HG02938 (cell line): Measurements from ENCODE around the gene DENND1B.
"Not testable (repeated sequence)": the region's sequence is repeated elsewhere in the genome, so short reads cannot be mapped to it uniquely, and the experiment has no call there.

ENCODE experiments used
- ATAC-seq: cut with Tn5 transposase; IDR thresholded peaks from one replicate; pipeline ENCODE4 v1.9.1; 2021; ENCODE audit warnings: mild to moderate bottlenecking, moderate library complexity; ENCODE audit not compliant: unreplicated experiment

DENND1B gene

GRCh38 chr1:197575531-197575930 is 199.7 kb downstream of the DENND1B start:
- ATAC-seq = not testable (repeated sequence)

DNA sequence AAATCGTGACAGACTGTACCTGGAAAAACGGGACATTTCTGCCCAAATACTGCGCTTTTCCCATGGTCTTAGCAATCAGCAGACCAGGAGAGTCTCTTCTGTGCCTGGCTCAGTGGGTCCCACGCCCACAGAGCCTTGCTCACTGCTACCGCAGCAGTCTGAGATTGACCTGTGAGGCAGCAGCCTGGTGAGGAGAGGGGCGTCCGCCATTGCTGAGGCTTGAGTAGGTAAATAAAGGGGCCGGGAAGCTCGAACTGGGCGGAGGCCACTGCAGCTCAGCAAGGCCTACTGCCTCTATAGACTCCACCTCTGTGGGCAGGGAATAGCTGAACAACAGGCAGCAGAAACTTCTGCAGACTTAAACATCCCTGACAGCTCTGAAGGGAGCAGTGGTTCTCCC is 203.1 kb downstream of the DENND1B start:
- no peak for ATAC-seq

- ATAC-seq = no peak
These were observed 207.8 kb downstream of the DENND1B start for GRCh38 chr1:197567442-197567841.

- no peak for ATAC-seq
These were observed 214.2 kb downstream of the DENND1B start for GRCh38 chr1:197561041-197561440.

DNA sequence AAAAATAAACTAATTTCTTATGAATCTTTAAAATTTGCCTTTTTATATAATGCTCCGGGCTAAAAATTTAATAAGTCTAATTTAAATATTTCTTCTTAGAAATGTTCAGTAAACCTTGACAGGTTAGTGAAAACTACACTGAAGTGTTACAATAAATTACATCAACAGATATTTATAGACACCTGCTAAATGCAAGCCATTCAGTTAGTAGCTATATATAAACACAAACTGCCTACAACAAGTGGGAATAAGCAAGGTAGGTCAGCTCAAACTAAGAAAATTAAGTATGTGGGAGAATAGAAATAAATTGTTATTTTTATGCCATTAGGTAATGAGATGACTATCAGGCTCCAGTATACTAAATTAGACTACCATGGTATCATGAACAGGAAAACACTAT is 215.6 kb downstream of the DENND1B start:
- ATAC-seq = no peak

GRCh38 chr1:197559244-197559643 is 216.0 kb downstream of the DENND1B start:
- ATAC-seq = no peak

- ATAC-seq = no peak
These were observed 218.0 kb downstream of the DENND1B start for GRCh38 chr1:197557302-197557701.

DNA sequence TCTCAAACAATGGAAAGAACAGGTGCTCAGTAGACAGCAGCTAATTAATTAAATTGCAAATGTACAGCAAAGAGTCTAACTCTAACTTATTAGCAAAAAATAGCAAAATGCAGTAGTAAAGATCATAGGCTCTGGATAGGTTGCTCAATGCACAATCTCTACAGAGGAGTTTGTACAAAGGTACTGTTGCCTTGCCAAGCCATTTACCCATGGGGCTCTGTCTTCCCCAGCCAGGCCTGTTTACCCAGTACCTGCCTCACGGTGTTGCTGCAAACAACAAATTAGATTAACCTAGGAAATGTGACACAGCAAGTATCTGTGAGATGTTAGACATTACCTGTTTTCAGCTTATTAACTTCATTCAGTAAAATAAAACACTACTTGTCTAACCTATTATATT is 222.0 kb downstream of the DENND1B start:
- no peak for ATAC-seq

DNA sequence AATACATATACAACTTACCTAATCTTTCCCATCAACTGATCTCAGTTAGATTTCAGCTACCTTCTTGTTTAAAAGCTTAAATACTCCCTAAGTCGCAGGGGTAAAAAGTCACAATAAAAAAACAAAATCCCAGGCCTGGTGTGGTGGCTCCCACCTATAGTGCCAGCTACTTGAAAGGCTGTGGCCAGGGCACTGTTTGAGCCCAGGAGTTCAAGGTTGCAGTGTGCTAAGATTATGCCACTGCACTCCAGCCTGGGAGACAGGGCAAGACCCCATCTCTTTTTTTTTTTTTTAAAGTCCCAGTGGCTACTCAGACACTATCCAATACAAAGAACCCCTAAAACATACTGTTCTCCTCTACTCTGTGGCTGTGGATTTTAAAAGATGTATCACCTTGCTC is 228.3 kb downstream of the DENND1B start:
- ATAC-seq = no peak

DNA sequence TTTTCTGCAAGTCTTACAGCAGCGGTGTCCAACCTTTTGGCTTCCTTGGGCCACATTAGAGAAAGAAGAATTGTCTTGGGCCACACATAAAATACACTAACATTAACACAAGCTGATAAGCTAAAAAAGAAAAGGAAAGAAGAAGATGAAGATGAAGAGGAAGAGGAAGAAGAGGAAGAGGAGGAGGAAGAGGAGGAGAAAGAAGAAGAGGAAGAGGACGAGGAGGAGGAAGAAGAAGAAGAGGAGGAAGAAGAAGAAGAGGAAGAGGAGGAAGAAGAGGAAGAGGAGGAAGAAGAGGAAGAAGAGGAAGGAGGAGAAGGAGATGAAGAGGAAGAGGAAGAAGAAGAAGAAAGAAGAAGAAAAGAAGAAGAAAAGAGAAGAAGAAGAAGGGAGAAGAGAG is 230.7 kb downstream of the DENND1B start:
- ATAC-seq = no peak

DNA sequence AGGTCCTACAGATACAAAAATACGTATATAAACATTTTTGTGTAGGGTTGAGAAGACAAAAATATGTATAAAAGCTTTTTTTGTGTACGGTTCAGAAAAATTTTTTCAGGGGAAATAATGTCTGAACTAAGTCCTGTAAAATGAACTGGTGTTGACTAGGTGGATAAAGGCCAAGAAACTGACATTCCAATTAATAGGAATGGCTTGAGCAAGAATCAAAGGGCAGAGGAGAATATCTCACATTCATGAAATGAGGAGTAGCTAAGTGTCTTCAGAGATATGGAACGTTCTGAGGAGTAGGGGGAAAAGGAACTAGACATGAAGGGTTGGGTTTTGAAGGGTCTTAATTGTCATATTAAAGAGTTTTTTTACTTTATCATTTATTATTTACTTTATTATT is 231.2 kb downstream of the DENND1B start:
- no peak for ATAC-seq

- no peak for ATAC-seq
These were observed 233.9 kb downstream of the DENND1B start for GRCh38 chr1:197541411-197541810.

DNA sequence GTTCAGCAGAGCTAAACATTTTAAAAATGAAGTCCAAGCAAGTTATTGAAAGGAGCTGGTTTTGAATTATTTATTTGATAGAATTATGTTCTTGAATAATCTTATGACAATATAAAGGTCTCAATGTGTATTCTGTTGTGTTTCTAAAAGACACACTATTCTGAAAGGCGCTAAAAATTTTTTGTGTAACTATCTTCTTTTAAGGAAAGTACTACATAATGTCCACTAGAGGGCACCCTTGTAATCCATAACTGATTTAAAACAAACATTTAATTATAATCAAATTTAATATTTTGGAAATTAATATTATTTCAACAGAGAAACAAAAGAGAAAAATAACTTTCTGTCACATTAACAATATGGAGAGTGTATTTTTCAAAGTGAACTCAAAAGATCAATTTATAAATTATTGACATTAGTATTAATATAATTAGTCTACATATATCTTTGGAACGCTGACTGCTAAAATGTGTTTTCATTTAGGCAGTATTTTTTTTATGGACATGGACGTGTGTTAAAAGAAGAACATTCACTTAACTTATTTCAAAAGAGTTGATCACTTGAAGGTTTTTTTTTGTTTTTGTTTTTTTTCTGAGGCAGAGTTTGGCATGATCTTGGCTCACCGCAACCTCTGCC is 248.4 kb downstream of the DENND1B start:
- ATAC-seq = no peak

DNA sequence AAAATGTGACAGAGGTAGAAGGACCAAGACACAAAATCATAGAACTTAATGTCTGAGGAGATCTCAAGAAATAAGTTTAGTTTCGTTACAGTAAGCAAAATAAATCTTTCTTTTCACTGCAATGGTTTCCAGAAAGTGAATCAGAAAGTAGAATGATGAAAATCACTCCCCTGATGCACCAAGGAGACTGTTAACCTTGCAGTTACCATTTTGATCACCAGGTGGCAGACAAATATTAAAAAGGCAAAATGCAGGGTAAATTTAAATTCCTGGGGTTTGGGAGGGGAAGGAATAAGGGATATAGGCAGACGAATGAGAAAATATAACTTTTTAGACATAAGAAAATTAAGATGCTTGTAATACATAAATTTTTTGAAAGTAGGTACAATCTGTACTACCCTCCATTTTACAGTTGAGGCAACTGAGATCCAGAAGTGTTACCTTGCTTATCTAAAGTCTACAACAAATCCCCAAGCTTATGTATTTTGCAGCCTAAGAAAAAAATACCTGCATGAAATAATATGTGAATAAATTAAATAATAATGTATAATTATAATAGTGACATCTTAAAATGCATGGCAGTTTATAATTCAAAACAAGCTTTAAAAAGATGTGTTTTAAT is 254.1 kb downstream of the DENND1B start:
- peak; percentile 86 for ATAC-seq

DNA sequence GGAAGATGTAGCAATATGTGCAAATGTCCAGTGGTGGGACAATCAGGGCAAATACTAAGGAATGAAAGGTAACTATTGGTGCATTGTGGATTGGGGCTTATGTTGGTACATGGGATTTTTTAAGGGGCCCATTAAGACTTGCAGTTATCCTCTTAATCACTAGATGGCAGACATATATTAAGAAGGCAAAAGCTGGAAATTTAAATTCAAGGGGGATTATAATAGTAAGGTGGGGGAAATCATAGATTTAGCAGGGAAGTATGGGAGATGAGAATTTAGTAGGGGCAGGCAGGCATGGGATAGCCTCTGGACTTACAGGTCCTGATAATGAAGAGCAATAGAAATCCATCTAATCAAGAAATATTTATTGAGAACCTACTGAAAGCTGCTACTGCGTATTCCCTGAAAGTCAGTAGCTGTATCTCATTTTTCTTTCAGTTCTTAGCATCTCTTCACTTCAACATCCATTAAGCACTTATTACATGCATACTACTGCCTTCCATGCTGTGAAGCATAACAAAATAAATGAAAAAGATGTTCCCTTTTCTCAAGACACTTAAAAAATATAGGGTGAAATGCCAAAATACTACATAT is 255.4 kb downstream of the DENND1B start:
- no peak for ATAC-seq

DNA sequence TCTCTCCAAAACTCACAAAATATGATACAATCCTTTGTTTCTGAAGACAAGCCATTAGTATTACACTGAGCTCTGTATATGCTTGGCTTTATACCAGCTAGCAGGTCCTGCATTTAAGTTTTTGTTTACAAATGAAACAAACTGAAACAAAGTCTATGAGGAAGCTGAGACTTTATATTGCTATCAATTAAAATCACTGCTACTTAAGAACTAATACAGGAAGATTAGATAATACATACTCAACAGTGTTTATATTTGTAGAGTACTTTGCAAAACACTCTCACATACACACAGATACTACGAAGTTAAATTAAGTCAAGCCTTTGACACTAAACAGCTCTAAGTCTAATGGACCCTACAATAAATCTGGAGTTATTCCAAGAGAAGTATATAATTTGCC is 259.9 kb downstream of the DENND1B start:
- no peak for ATAC-seq

GRCh38 chr1:197510691-197511378 is 264.4 kb downstream of the DENND1B start:
- ATAC-seq = no peak

DNA sequence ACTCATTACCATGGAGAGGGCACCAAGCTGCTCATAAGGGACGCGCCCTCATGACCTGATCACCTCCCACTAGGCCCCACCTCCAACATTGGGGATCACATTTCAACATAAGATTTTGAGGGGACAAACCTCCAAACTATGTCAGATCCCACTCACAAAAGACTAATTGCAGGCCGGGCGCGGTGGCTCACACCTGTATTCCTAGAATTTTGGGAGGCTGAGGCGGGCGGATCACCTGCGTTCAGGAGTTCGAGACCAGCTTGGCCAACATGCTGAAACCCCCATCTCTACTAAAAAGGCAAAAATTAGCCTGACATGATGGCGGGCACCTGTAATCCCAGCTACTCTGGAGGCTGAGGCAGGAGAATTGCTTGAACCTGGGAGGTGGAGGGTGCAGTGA is 278.6 kb downstream of the DENND1B start:
- ATAC-seq = no peak

GRCh38 chr1:197491505-197491904 is 283.8 kb downstream of the DENND1B start:
- not testable (repeated sequence) for ATAC-seq

GRCh38 chr1:197486946-197487345 is 288.3 kb downstream of the DENND1B start:
- no peak for ATAC-seq

DNA sequence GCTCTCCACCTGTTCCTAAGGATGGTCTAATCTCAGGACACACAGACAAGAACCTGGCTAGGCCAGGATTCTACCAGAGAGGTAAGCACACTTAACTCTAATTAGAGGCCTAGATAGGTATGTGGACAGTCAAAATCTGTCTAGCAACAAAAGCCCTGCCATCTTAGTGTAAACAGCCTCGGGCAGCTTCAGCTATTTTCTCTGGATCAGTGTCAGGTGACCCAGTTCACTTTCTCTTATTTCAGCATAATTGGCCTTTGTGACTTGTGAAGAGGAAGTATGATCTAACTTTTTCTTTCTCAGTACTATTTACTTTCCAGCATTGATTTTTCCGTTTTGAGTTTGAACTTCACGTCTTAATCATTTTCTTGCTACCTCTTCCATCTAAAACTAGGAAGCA is 289.5 kb downstream of the DENND1B start:
- ATAC-seq = no peak

- ATAC-seq = no peak
These were observed 294.2 kb downstream of the DENND1B start for GRCh38 chr1:197481101-197481500.
